GM21529 (cell line): Measurements from ENCODE around the gene DDX49.

Experiments used
- ATAC-seq: cut with Tn5 transposase; IDR thresholded peaks from one replicate; pipeline ENCODE4 v1.9.1; 2021; ENCODE audit not compliant: unreplicated experiment

The DDX49 gene, protein sequence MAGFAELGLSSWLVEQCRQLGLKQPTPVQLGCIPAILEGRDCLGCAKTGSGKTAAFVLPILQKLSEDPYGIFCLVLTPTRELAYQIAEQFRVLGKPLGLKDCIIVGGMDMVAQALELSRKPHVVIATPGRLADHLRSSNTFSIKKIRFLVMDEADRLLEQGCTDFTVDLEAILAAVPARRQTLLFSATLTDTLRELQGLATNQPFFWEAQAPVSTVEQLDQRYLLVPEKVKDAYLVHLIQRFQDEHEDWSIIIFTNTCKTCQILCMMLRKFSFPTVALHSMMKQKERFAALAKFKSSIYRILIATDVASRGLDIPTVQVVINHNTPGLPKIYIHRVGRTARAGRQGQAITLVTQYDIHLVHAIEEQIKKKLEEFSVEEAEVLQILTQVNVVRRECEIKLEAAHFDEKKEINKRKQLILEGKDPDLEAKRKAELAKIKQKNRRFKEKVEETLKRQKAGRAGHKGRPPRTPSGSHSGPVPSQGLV

DNA sequence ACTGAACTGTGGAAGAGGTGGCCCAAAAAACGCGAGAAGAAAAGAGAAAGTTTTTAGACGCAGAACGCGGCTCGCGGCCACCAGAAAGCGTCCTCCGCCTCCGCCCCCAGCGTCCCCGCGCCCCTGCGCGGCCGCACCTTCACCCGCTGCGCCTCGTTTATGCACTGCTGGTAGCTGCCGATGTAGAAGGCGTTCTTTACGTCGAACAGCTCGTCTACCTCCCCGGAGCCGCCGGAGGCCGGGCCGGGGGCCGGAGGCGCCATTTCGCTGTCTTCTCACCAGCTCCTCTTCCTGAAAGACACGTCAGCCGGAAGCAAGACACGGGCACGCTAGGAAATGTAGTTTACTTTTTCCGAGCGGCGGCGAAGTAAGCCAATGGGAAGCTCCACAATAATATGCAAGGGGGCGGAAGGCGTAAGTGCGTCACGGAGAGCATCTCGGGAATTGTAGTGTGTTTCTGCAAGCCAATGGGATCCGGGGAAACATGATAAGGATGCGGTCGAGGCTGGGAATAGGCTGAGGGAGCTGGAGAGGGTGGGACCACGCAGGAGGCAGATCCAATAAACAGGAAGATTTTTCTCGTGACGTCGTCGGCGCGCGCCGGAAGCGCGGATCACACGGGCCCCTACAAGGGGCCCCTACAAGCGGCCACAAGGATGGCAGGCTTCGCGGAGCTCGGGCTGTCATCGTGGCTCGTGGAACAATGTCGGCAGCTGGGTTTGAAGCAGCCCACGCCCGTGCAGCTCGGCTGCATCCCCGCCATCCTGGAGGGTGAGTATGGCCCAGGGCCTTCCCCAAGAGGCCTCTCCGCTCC lies at the start of gene DDX49, which contains the start of gene COPE:
TSS of gene DDX49 (plus strand) at position 630 of the 814 bp plus-strand sequence. CDS start at position 657, 27 bp downstream.
TSS of gene COPE (minus strand) at position 302 of the 814 bp plus-strand sequence. CDS start at position 263, 39 bp downstream.
- ATAC-seq = peak; percentile 92

DNA sequence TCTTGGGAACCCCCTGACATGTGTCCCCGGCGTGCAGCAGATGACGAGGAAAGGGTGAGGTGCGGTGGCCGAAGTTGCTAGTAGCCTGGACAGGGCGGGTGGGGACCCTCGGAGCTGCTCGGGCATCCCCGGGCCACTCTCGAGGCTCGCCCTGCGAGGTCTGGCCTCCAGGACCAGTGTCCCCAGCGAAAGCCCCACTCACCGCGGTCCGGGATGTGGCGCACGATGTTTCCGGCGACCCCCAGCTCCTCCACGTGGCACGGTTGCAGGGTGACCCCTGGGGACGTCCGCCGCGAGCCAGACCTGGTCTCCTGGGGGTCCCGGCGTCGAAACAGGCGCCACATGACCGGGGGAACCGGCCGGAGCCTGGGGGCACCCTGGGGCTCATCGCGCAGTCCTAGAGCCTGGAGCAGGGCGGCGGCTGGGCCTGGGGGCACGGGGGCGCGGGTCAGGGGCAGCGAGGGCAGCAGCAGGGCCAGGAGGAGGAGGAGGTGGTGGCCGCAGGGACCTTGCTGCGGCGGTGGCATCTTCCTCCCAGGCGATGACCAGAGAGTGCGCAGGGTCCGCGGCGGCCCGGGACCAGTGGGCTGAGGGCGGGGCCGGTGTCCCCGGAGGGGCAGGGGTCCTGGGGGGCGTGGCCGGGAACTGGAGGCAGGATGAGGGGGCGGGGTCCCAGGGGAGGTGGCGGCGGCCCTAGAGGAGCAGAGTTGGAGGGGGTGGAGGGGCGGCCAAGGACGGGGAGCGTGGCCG lies 49.6 kb upstream of the DDX49 start:
- no peak for ATAC-seq

DNA sequence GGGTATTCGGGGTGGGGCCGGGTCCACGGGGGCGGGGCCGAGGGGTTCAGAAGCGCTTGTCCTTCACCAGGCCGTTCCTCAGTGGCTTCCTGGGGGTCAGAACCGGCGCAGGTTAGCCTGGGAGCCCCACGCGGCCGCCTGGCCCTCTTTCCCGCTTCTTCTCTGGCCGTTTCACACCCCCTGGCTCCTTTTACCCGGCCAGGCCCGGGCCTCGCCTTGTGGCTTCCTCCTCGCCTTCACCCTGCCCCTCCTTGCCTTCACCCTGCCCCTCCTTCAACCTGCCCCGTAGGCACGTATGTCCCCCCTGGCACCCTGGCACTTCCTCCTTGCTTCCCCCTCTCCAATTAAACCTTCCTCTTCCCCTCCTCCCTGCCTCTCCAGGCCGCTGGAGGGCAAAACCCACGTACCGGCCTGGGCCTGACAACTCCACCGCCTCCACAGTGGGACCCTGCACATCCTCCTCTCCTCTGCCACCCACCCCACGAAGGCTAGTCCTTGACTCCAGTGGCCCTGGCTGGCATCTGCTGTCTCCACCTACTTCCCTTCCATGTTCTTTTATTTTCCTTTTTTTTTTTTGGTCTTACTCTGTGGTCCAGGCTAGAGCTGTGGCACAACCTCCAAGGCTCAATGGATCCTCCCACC lies 48.9 kb upstream of the DDX49 start:
- ATAC-seq = no peak

DNA sequence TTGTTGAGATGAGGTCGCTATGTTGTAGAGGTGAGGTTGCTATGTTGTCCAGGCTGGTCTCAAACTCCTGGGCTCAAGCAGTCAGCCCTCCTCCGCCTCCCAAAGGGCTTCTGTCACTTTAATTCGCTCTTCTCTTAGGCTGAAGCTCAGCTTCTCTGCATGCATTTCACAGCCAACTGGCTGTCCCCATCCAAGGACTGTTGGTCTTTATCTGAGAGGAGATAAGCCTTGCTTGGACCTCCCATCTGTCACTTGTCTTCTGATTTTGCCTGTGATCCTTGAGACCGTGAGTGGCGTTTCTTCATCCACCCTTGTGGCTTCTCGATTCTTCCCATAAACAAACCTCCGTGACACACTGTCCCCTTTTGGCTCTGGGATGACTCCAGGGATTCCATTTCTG lies 48.0 kb upstream of the DDX49 start:
- ATAC-seq = no peak

DNA sequence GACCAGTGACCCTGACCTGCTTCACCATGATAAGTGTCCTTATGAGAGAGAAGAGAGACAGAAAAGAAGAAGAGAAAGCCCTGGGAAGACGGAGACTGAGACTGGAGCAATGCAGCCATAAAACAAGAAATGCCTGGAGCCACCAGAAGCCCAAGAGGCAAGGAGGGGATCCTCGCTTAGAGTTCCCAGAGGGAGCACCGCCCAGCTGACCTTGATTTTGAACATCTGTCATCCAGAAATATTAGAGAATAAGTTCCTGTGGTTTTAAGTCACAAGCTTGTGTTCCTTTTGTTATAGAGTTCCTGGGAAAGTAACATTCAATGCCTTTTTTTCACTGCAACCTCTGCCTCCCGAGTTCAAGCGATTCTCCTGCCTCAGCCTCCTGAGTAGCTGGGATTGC lies 43.8 kb upstream of the DDX49 start:
- ATAC-seq = no peak

DNA sequence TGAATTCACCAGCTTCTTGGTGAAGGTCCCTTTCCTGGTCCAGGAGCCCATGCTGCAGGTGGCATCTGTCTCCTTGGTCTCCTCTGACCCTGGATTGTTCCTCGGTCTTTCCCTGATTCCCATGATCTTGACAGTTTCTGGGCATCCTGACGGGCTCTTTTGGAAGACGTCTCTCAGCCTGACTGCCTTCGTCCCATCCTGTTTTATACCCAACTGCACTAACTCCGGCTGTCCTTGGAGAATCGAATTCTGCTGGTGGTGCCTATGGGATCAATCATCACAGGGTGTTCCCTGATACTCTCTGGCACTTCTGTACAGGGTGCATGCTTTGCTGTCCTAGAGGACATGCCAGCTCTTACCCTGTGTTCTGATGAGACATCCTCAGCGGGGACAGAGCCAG lies 42.6 kb upstream of the DDX49 start:
- no peak for ATAC-seq

DNA sequence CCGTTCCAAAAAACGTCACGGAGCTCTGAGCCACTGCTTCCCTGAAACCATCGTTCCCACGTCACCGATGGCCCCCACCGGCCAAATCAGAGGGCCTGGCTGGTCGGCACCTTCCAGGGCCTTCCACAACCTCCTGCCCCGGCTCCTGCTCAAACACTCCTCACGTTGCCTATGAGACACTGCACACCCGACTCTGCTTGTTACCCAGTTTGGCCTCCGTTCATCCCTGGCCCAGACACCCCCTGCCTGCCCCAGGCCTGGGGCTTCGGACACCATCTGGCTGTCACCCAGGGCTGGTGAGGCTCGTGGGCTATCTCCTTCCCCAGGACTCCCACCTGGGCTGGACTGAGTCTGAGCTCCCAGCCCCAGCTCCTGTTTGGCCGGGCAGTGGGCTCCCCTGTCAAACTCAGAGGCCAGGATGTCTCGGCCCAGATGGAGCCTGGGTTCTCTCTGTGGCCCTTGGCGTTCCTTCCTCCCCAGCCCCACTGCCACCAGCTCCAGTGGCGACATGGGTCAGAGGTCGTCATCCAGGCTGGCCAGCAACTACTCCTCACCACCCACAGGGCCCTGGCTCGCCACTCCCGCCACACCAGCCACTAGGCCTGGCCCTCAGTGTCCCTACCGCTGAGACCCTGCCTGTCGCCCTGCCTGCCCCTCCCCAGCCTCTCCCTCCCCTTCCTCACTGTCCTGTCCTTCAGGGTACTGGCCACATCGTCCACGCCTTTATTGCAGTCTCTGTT lies 41.3 kb upstream of the DDX49 start:
- ATAC-seq = no peak

DNA sequence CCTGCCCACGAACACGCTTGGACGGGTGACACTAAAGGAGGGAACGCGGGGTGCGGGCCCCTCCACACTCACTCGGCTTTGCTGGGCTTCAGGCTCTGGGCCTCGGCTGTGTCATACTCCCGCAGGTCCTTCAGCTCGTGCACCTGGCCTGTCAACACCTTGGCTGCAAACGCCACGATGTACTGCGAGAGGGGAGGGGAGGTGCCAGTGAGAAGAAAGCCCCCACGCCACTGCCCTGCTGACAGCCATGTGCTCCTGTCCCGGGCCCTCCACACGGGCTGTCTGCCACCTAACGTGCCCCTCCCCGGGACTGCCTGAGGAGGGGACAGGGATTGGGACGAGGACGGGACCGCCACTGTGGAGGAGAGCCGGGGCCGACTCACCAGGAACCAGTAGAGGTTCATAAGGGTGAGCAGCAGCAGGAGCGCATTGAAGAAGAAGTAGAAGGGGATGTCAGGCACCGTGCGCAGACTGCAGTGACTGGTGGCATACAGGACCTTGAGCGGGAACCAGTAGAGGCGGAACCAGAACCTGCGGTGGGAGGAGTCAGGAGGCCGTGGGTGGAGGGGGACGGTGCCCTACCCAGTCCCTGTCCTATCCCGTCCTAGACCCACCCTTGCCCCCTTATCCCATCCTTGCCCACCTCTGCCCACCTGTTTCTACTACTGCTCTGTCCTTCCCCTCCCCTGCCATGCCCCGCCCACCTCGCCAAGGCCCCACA lies 40.5 kb upstream of the DDX49 start:
- ATAC-seq = no peak

DNA sequence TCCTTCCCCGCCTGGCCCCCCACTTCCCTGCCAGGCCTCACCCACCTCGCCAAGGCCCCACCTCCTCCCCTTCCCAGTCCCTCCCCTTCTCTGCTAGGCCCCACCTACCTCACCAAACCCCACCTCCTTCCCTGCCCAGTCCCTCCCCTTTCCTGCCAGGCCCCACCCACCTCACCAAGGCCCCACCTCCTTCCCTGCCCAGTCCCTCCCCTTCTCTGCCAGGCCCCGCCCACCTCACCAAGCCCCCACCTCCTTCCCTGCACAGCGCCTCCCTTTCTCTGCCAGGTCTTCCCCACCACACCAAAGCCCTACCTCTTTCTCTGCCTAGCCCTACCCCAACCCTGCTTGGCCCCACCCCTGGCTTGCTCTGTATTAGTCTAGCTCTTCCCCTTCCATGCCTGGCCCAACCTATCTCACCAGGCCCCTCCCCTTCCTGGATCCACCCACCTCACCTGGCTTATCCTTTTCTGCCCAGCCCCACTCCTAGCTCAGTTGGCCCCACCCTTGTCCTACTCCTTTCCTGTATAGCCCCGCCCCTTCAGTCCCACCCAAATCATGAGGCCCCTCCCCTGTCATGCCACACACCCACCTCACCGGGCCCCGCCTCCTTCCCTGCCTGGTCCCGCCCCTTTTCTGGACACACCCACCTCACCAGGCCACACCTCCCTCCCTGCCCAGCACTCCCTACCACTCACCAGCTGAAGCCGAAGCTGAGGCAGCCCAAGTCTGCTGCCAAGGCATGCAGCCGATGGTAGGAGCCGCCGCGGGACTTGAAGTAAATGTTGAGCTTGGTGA lies 39.7 kb upstream of the DDX49 start:
- no peak for ATAC-seq

DNA sequence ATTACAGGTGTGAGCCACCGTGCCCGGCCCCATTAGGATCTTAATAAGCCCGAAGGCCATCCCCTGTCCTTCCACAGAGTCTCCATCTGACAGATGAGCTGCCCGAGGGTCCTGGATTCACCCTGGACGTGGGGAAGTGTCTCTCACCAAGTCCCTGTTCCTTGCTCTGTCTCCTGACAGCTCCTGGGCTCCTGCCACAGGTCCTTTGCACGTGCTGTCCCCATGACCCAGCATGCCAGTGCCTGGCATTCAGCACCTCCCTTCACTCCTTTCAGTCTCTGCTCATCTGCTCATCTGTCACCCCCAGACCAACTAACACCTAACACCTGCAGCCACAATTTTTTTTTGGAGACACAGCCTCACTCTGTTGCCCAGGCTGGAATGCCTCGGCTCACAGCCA lies 38.0 kb upstream of the DDX49 start:
- no peak for ATAC-seq

DNA sequence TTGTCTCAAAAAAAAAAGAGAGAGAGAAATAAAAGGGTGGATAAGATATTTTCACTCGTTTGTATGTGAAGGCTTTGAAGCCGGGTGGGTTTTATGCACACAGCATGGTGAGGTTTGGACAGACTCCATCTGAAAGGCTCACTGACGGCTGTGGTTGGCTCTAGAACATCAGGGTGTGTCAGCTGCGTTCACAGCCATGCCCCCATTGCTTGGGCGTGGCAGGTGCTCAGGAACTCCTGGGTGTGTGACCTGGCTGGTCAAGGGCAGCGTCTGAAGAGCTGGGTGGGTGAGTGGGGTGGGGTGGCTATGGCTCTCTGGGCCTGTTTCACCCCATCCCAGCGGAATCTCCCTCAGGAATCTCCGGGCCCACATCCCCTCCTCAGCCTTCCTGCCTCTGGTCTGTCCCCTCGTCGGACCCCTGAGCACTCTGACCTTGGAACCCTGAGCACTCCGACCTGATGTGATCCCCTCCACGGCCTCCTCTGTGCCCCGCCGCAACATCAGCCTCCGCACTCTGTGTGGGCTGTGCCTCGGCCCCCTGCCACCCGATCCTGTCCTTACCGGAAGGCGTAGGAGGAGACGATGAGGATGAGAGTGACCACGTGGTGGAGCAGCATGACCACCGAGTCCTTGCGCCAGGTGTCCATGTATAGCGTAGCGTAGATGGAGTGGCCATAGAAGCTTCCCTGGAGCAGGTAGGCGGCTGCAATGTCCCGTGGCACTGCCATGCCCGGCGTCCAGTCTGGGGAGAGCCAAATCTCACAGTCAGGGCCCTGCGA lies 35.8 kb upstream of the DDX49 start:
- no peak for ATAC-seq

DNA sequence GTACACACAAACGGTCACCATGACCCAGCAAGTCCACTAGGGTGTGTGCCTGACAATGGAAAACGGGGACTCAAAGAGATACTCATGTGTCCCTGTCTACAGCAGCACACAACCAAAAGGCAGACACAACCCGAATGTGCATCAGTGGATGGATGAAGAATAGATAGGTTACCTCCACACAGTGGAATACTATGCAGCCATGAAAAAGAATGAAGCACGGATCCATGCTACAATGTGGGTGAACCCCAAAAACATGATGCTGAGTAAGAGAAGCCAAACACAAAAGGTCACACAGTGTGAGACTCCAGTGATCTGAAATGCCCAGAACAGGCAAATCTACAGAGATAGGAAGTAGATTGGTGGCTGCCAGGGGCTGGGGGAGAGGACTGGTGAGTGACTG lies 32.5 kb upstream of the DDX49 start:
- ATAC-seq = no peak

DNA sequence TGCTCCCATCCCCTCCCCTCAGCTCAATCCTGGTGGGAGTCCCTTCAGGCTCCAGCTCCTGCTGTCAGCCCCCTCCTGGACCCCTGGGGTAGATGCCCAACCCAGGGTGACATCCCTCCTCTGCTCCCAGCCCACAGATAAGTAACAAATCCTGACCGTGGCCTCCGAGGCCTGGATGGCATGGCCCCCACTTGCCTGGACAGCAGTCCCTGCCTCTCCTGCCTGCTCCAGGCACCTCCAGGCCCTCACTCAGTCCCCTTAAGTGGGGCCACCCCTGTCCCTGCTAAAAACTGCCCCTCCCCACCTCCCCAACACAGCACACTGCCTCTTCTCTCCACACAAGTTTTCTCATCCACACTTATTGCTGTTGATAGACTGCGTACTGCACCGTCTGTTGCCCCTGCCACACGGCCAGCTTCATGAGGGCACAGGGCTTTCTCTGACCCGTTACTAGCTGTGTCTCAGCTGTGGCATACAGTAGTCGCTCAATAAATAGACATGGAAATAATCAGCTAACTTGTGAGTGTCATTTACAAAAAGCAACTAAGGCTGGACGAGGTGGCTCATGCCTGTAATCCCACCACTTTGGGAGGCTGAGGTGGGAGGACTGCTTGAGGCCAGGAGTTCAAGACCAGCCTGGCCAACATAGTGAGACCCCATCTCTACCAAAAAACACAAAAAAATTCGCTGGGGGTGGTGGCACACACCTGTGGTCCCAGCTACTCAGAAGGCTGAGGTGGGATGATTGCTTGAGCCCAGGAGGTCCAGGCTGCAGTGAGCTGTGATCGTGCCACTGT lies 29.4 kb upstream of the DDX49 start:
- ATAC-seq = no peak

DNA sequence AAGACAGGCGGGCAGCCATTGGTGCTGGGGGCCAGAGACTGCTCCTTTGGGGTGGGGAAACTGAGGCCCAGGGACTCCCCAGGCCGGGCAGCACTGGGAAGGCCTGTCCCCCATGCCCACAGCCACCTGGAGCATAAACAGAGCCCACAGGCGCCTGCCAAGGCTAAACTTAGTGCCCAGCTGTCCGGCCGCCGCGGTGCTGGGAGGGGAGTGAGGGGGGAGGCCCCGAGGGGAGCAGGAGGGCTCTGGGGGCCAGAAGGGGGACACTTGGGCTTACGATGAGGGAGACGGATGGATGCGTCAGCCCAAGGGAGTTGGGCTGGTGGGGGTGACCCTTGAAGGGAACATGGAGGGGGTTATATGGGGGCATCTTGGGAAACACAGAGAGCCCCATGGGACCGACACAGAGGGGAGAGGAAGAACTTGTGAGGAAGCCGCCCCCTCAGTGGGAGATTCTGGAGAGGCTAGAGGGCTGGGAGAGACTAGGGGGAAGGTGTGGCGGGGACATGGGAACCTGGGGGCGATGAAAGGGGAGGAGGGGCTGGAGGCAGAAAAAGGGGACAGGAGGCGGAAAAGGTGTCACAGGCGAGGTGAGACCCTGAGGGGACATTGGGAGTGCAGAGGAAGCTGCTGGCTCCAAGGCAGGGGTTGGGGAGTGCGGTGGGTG lies 25.8 kb upstream of the DDX49 start:
- no peak for ATAC-seq

DNA sequence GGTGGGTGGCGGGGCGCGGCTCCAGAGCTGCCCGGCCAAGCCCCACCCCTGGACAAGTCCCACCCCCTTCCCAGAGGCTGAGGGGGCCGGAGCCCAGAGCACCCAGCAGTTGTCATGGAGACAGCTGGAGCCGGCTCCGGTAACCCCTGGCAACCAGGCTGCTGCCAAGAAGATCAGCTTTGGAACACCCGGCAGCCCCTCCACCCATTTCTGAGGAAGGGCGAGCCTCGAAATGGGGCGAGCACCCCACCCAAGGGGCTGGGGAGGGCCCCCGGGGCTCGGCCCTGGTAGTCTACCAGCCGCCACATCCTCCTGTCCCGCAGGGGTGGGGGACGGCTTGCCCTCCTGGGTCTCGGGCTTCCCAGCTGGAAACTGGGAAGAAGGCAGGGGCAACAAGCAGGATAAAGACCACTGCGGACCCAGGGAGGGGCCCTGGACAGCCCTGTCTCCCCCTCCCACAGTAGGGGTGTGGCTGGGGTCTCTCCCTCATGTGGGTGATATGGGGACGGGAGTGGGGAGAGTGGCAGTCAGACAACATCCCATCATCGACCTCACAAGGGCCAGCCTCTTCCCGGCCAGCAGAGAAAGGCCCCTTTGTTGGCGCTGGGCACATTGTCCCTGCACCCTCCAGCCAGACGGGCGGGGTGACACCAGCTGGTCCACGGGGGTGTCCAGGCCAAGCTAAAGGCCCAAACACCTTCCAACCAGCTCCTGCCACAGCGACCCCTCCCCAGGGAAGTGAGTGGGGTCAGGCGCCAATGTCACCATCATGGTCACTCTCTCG lies 25.1 kb upstream of the DDX49 start:
- no peak for ATAC-seq
